ENCODE data around the gene SHC3.

SHC3 gene

DNA sequence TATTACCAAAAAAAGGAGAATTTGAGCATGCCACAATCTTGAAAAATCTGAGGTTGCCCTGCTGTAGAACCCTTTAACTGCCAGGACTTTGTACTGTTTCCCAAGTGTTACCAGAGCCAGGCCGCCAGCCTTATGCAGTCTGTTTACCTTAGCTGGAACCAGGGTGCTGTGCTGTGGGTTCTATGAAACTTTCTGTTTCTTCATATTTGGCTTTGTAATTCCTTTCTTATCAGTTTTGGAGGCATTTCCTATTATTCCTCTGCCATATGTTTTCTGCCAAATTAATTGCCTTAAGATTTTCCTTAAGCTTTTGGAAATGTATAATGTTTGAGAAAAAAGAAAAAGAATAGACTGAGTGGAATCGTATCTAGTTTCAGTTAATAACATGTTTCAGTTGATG lies 185.3 kb downstream of the SHC3 start:
- ATAC-seq (no peak), DNase-seq (ENCODE audit: low spot score in 2 of 2) (no peak)
- Mint-ChIP-seq H3K36me3 (no peaks in the 10 kb centered on the region), H3K27ac (no peak overlapping the region), H3K4me3 (no peak overlapping the region), H3K4me1 (peaks cover 9% of the 10 kb centered on the region), H3K9me3 (no peaks in the 10 kb centered on the region)

DNA sequence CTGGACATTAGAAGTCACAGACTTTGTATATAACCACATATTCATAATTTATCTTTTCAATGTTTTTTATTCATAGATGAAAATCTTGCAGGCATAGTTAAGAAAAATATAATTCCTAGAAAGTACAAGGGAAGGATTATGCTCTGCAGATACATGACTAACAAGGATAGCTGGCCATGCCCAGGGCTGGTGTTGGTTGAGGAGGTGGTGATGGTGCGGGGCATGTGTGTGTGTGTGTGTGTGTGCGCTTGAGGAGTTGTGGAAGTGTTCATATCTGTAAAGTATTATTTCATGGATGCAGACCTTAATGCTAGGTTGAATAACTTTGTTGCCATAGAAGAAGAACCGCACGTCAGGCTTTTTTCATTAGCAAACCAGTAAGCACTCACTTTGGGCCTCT lies 186.1 kb downstream of the SHC3 start:
- no peak for DNase-seq (ENCODE audit: low spot score in 2 of 2)
- peaks cover 9% of the 10 kb centered on the region for H3K4me1 Mint-ChIP-seq
- no peak overlapping the region for H3K4me3 Mint-ChIP-seq
- H3K9me3 Mint-ChIP-seq = no peaks in the 10 kb centered on the region
- H3K36me3 Mint-ChIP-seq = no peaks in the 10 kb centered on the region
- no peak overlapping the region for H3K27ac Mint-ChIP-seq
- no peak for ATAC-seq

DNA sequence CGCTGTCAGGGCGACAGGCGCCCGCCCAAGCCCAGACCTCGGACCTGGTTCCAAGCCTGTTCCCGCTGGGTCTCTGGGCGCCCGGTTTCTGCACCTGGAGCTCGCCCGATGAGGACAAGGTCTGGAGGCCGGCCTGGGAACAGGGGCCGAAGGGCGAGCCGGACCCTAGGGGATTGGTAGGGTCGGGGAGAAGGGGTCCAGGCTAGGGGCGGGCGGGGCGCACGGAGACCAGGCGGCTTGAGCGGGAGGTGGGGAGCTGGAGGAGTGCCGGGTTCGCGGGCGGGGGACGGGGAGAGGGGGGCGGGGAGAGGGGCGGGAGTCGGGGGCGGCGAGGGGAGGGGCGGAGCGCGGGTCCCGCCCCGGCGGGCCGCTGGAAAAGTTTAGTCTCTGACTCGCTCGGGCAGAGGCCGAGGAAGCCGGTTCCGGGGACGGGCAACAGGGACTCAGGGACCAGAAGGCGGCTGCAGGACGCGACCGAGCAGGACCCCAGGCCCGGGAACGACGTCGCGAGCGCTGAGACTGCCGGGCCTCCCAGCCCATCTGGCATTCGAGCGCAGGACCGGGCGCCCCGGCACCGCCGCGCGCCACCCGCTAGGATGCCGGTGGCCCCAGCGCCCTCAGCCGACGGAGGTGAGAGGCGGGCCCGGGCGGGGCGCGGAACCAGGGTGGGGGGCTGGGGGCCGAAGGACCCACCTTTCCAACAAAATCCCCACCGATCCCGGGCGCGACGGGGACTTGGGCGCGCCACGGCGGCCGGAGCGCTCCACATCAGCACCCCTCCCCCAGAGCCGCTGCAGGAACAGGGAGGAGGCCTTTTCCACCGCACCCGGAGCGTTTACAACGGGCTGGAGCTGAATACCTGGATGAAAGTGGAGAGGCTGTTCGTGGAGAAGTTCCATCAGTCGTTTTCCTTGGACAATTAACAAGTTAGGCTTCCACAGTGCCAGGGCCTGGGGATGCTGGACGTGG lies 187.3 kb downstream of the SHC3 start, which contains the start of gene S1PR3:
S1PR3 (plus strand) TSS at position 403 of the 969 bp plus-strand sequence. CDS start 9,733 bp downstream, outside the sequence.
- no peak within 1 kb of the TSS for H3K27ac Mint-ChIP-seq
- peak; percentile 49 for ATAC-seq

DNA sequence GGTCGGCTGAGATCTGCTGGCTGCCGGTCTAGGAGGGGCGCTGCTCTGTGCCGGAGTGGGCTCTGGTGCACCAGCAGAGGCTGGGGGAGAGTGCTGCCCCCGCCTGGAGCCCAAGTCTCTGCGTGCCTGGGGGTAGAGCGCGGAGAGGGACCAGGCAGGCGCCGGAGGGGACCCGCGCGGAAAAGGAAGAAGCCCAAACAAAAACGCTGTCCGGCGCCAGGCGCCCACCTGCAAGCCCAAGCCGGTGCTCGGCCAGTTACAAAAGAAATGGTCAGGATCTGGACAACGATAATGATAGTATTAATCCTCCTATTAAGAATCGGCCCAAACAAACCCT lies 187.9 kb downstream of the SHC3 start:
- Mint-ChIP-seq H3K4me3 (no peak overlapping the region), H3K9me3 (no peaks in the 10 kb centered on the region), H3K27ac (no peak overlapping the region), H3K36me3 (no peaks in the 10 kb centered on the region), H3K4me1 (peaks cover 9% of the 10 kb centered on the region)
- DNase-seq (ENCODE audit: low spot score in 2 of 2) (no peak), ATAC-seq (no peak)

More for the DNA sequence above, 187.3 kb downstream of the SHC3 start, which contains the start of gene S1PR3:
- H3K9me3 Mint-ChIP-seq = no peaks in the 10 kb centered on the region
- no peak within 1 kb of the TSS for H3K4me3 Mint-ChIP-seq
- H3K36me3 Mint-ChIP-seq = no peaks in the 10 kb centered on the region
- H3K4me1 Mint-ChIP-seq = peaks cover 9% of the 10 kb centered on the region
- no peak for DNase-seq (ENCODE audit: low spot score in 2 of 2)

- H3K9me3 Mint-ChIP-seq = no peaks in the 10 kb centered on the region
- no peak for DNase-seq (ENCODE audit: low spot score in 2 of 2)
- H3K36me3 Mint-ChIP-seq = no peaks in the 10 kb centered on the region
- ATAC-seq = no peak
- no peak overlapping the region for H3K4me3 Mint-ChIP-seq
- H3K27ac Mint-ChIP-seq = no peak overlapping the region
- peaks cover 9% of the 10 kb centered on the region for H3K4me1 Mint-ChIP-seq
Measured at GRCh38 chr9:88990041-88990728, 188.4 kb downstream of the SHC3 start.

DNA sequence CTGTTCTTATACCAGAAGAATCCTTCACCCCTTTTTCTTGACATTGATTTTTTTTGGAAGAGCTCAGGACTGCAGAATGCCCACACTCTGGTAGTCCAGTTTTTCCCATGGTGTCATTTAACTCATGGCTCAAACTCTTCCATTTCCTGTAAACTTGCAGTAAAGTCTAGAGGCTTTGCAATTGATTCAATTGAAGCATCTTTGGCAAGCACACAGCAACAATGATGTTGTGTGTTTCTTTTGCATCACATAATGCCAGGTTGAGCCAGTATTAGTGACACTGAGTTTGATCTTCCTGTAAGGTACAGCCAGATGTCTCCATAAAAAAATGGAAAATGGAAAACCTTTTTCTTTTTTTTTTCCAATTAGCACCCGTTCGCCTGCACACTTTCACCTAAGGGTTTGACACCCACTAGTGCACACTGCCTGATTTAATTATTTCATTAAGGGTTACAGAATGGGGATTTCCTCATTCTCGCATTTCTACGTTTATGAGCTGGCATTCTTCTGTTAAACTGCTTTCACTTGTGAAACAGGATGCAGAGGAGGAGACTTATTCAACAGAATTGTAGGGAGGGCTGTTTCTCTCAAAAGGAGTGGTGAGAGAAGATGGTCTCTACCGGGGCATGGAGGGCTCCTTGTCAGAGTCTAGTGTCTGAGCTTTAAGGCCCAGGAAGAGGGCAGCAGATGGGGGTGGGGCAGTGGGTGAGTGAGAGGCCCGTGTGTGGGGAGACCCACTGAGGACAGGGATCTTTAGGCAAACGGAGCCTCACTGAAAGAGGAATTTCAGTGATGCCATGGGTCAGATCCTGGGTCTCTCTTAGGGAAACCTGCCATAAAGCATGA lies 189.6 kb downstream of the SHC3 start:
- Mint-ChIP-seq H3K36me3 (no peaks in the 10 kb centered on the region), H3K4me3 (no peak overlapping the region), H3K4me1 (peaks cover 9% of the 10 kb centered on the region), H3K27ac (no peak overlapping the region), H3K9me3 (no peaks in the 10 kb centered on the region)
- DNase-seq (ENCODE audit: low spot score in 2 of 2) (no peak), ATAC-seq (peak; percentile 81)

GRCh38 chr9:88987661-88988060 lies 191.0 kb downstream of the SHC3 start:
- ATAC-seq = no peak
- H3K4me1 Mint-ChIP-seq = peaks cover 9% of the 10 kb centered on the region
- no peaks in the 10 kb centered on the region for H3K9me3 Mint-ChIP-seq
- no peak for DNase-seq (ENCODE audit: low spot score in 2 of 2)
- no peaks in the 10 kb centered on the region for H3K36me3 Mint-ChIP-seq
- no peak overlapping the region for H3K4me3 Mint-ChIP-seq
- no peak overlapping the region for H3K27ac Mint-ChIP-seq

- no peak for DNase-seq (ENCODE audit: low spot score in 2 of 2)
- Mint-ChIP-seq H3K36me3 (no peaks in the 10 kb centered on the region), H3K27ac (no peak overlapping the region), H3K9me3 (no peaks in the 10 kb centered on the region), H3K4me1 (peaks cover 9% of the 10 kb centered on the region), H3K4me3 (no peak overlapping the region)
- no peak for ATAC-seq
Measured at GRCh38 chr9:88986776-88987175, 191.8 kb downstream of the SHC3 start.

GRCh38 chr9:88985616-88986015 lies 193.0 kb downstream of the SHC3 start:
- H3K36me3 Mint-ChIP-seq = no peaks in the 10 kb centered on the region
- H3K4me3 Mint-ChIP-seq = no peak overlapping the region
- H3K9me3 Mint-ChIP-seq = no peaks in the 10 kb centered on the region
- DNase-seq (ENCODE audit: low spot score in 2 of 2) = no peak
- H3K27ac Mint-ChIP-seq = no peak overlapping the region
- H3K4me1 Mint-ChIP-seq = peaks cover 9% of the 10 kb centered on the region
- no peak for ATAC-seq

GRCh38 chr9:88984543-88984883 lies 194.1 kb downstream of the SHC3 start:
- no peak overlapping the region for H3K4me3 Mint-ChIP-seq
- H3K4me1 Mint-ChIP-seq = peaks cover 6% of the 10 kb centered on the region
- no peak overlapping the region for H3K27ac Mint-ChIP-seq
- DNase-seq (ENCODE audit: low spot score in 2 of 2) = no peak
- H3K36me3 Mint-ChIP-seq = no peaks in the 10 kb centered on the region
- no peaks in the 10 kb centered on the region for H3K9me3 Mint-ChIP-seq
- no peak for ATAC-seq

- Mint-ChIP-seq H3K4me3 (no peak overlapping the region), H3K36me3 (no peaks in the 10 kb centered on the region), H3K4me1 (peaks cover under 1% of the 10 kb centered on the region), H3K9me3 (no peaks in the 10 kb centered on the region), H3K27ac (no peak overlapping the region)
- DNase-seq (ENCODE audit: low spot score in 2 of 2) (no peak), ATAC-seq (no peak)
Measured at GRCh38 chr9:88983865-88984542, 194.6 kb downstream of the SHC3 start.

GRCh38 chr9:88980740-88981203 lies 197.8 kb downstream of the SHC3 start:
- DNase-seq (ENCODE audit: low spot score in 2 of 2) (no peak), ATAC-seq (no peak)
- Mint-ChIP-seq H3K9me3 (no peaks in the 10 kb centered on the region), H3K4me3 (no peak overlapping the region), H3K4me1 (no peaks in the 10 kb centered on the region), H3K36me3 (no peaks in the 10 kb centered on the region), H3K27ac (no peak overlapping the region)

- no peaks in the 10 kb centered on the region for H3K36me3 Mint-ChIP-seq
- no peak for DNase-seq (ENCODE audit: low spot score in 2 of 2)
- H3K4me3 Mint-ChIP-seq = no peak overlapping the region
- ATAC-seq = no peak
- H3K9me3 Mint-ChIP-seq = no peaks in the 10 kb centered on the region
- H3K4me1 Mint-ChIP-seq = no peaks in the 10 kb centered on the region
- H3K27ac Mint-ChIP-seq = no peak overlapping the region
Measured at GRCh38 chr9:88979791-88980190, 198.8 kb downstream of the SHC3 start.

GRCh38 chr9:88979021-88979420 lies 199.6 kb downstream of the SHC3 start:
- Mint-ChIP-seq H3K9me3 (no peaks in the 10 kb centered on the region), H3K4me3 (no peak overlapping the region), H3K27ac (no peak overlapping the region), H3K36me3 (no peaks in the 10 kb centered on the region), H3K4me1 (no peaks in the 10 kb centered on the region)
- DNase-seq (ENCODE audit: low spot score in 2 of 2) (no peak), ATAC-seq (no peak)

DNA sequence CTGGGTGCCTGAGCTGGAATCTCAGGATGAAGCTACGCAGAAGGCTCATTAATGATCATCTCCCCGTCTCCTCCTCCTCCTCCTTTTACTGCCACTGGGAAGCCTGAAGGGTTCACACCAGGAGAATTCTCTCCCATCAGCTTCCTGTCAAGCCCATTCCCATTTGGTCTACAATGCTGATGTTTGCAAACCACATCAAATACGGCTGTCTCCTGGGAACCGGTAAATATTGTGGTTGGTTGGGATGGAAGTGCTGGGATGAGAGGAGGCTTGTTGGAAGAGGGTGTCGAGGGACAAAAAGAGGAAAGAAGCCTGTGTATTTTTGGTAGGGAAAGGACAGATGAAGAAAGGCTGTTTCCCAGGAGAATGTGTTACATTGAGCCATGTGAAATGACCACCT lies 200.6 kb downstream of the SHC3 start:
- Mint-ChIP-seq H3K36me3 (no peaks in the 10 kb centered on the region), H3K4me3 (no peak overlapping the region), H3K4me1 (no peaks in the 10 kb centered on the region), H3K27ac (no peak overlapping the region), H3K9me3 (no peaks in the 10 kb centered on the region)
- DNase-seq (ENCODE audit: low spot score in 2 of 2) (no peak), ATAC-seq (no peak)
